Kidney (tissue), 14 donors: ENCODE measurements around the gene NFKB2. TPM values are rescaled to one million over a fixed set of nuclear protein-coding genes. Genes with fewer than 3 reads are reported as not detected.

ENCODE experiments used
- DNase-seq, 5 donors: peaks; one replicate each; pipeline ENCODE4 v3.0.0-alpha.2; 2013 to 2020
- FAIRE-seq: peaks from 2 replicates; lab custom pipeline; 2012; peaks lifted over from hg19 to GRCh38; lab: Jason Lieb, UNC
- H3K27ac ChIP-seq, 2 donors: one replicate each; pipeline ENCODE4 v1.7.0; 2013; ENCODE audit warnings: low read depth in 2 of 2, low read length in 2 of 2, inconsistent platforms in 1 of 2
- H3K27me3 ChIP-seq: one replicate; pipeline ENCODE4 v1.7.1; 2013; ENCODE audit warnings: low read length, inconsistent platforms; ENCODE audit not compliant: control insufficient read depth, insufficient read depth
- H3K36me3 ChIP-seq, 3 donors: one replicate each; pipeline versions ENCODE4 v1.7.0 to v1.7.1; 2013; ENCODE audit warnings: low read length in 3 of 3, control low read depth in 1 of 3, inconsistent platforms in 1 of 3; ENCODE audit not compliant: insufficient read depth in 3 of 3, control insufficient read depth in 2 of 3
- H3K4me1 ChIP-seq, 3 donors: one replicate each; pipeline versions ENCODE4 v1.7.0 to v1.7.1; 2013; ENCODE audit warnings: low read length in 3 of 3, inconsistent platforms in 1 of 3, low read depth in 1 of 3; ENCODE audit not compliant: control insufficient read depth in 2 of 3, insufficient read depth in 2 of 3
- H3K4me3 ChIP-seq, 3 donors: one replicate each; pipeline versions ENCODE4 v1.7.0 to v1.8.1; 2013; ENCODE audit warnings: low read length in 3 of 3, control low read depth in 1 of 3, inconsistent platforms in 1 of 3
- H3K9ac ChIP-seq, 3 donors: one replicate each; pipeline versions ENCODE4 v1.7.0 to v1.7.1; 2013; ENCODE audit warnings: low read length in 3 of 3, control low read depth in 1 of 3, inconsistent platforms in 1 of 3
- H3K9me3 ChIP-seq, 3 donors: one replicate each; pipeline versions ENCODE4 v1.7.0 to v1.7.1; 2013; ENCODE audit warnings: low read length in 3 of 3, control low read depth in 1 of 3, inconsistent platforms in 1 of 3; ENCODE audit not compliant: control insufficient read depth in 2 of 3, insufficient read depth in 1 of 3
- CTCF ChIP-seq: IDR thresholded peaks from 3 replicates; pipeline ENCODE4 v1.5.1; 2012; ENCODE audit warnings: mild to moderate bottlenecking, moderate library complexity, borderline replicate concordance; ENCODE audit not compliant: insufficient read depth; ENCODE audit errors: extremely low read depth
- intact Hi-C: fragments of 100-400 bp; cut with DNase I; formaldehyde crosslinking; loops from one replicate; pipeline ENCODE4 v1.11.1; 2022
- polyA plus RNA-seq: library from polyadenylated mRNA; stranded (reverse); fragments of 350-450 nt; fragmentation: Illumina TruSeq; extraction: RNeasy Lipid Tissue Mini Kit (QIAGEN cat#74804); gene quantifications from one replicate; pipeline ENCODE4 v1.2.3, GENCODE V29; 2014; ENCODE audit warnings: low read depth, low replicate concordance; ENCODE audit not compliant: insufficient read depth
- total RNA-seq: library from RNA; stranded (reverse); fragmentation: NEBNext Ultra II Directional; extraction: Animal tissue kit (Norgen Biotek cat#: 25700); gene quantifications from one replicate; pipeline ENCODE4 v1.2.1, GENCODE V29; 2021
- donor health status: control.
- donor health status: control.
- donor health status: control.
- donor health status: control.
- donor health status: control.
- donor health status: DM: yes; HTN: yes; CAD: no.
- donor health status: Normal renal cell carcinoma (clear cell type).

NFKB2 gene
- total and polyA plus RNA-seq, 2 donors from 2014 or later: 14.0 to 62.7 TPM

- peak overlapping the region; percentile 30 to 81 (median 74) for H3K9ac ChIP-seq
- intact Hi-C loops: no loop called here
- DNase-seq (peak in 2 of 5 donors; percentile 67 to 88), FAIRE-seq (no peak)
- peaks cover 0 to 11% (median 0%) of the 10 kb centered on the region in 3 donors for H3K36me3 ChIP-seq
- H3K27me3 ChIP-seq: peaks cover 3% of the 10 kb centered on the region
- peaks cover 0 to 29% (median 11%) of the 10 kb centered on the region in 3 donors for H3K4me1 ChIP-seq
- peak overlapping the region; percentile 80 to 93 for H3K27ac ChIP-seq
- no peaks in the 10 kb centered on the region for H3K9me3 ChIP-seq
- peak overlapping the region; percentile 78 to 98 (median 96) for H3K4me3 ChIP-seq
- no peak for TF ChIP-seq CTCF
Observed at GRCh38 chr10:102421757-102422512, 26.4 kb downstream of the NFKB2 start.

GRCh38 chr10:102422545-102423129 is 27.1 kb downstream of the NFKB2 start:
- peak overlapping the region in 2 of 3 donors; percentile 78 to 96 for H3K4me3 ChIP-seq
- peak overlapping the region in 2 of 3 donors; percentile 74 to 81 for H3K9ac ChIP-seq
- DNase-seq (peak; percentile 72 to 91 (median 79)), FAIRE-seq (no peak)
- H3K27me3 ChIP-seq: peaks cover 3% of the 10 kb centered on the region
- H3K4me1 ChIP-seq: peaks cover 0 to 29% (median 11%) of the 10 kb centered on the region in 3 donors
- H3K9me3 ChIP-seq: no peaks in the 10 kb centered on the region
- H3K36me3 ChIP-seq: peaks cover 0 to 11% (median 3%) of the 10 kb centered on the region in 3 donors
- intact Hi-C loops: no loop called here
- TF ChIP-seq CTCF: peak; percentile 81
- H3K27ac ChIP-seq: peak overlapping the region; percentile 80 to 93

GRCh38 chr10:102423372-102423968 is 28.0 kb downstream of the NFKB2 start:
- Histone ChIP-seq H3K27ac (no peak overlapping the region), H3K9me3 (no peaks in the 10 kb centered on the region), H3K4me3 (peak overlapping the region in 2 of 3 donors; percentile 12 to 78), H3K36me3 (peaks cover 0 to 11% (median 3%) of the 10 kb centered on the region in 3 donors), H3K4me1 (peaks cover 0 to 29% (median 11%) of the 10 kb centered on the region in 3 donors), H3K9ac (peak overlapping the region in 1 of 3 donors; percentile 81), H3K27me3 (no peaks in the 10 kb centered on the region)
- DNase-seq (peak in 1 of 5 donors; percentile 53), FAIRE-seq (no peak)
- intact Hi-C loops: no loop called here
- TF ChIP-seq CTCF: no peak
